Suprapubic skin (tissue), 4 donors: ENCODE results near the gene KCTD3. TPM values are rescaled to one million over a fixed set of nuclear protein-coding genes. Genes with fewer than 3 reads are reported as not detected.

ENCODE experiments used
- DNase-seq, 2 donors: peaks; one replicate each; pipeline ENCODE4 v3.0.0-alpha.2; 2019; ENCODE audit warnings: low spot score in 2 of 2
- H3K27ac ChIP-seq: fragments of 200-600 bp; sonication (generic); one replicate; pipeline ENCODE4 v1.5.1; 2019
- H3K27me3 ChIP-seq: fragments of 200-600 bp; sonication (generic); one replicate; pipeline ENCODE4 v1.5.1; 2019
- H3K36me3 ChIP-seq: fragments of 200-600 bp; sonication (generic); one replicate; pipeline ENCODE4 v1.5.1; 2019
- H3K4me1 ChIP-seq: fragments of 200-600 bp; sonication (generic); one replicate; pipeline ENCODE4 v1.5.1; 2019
- H3K4me3 ChIP-seq: fragments of 200-600 bp; sonication (generic); one replicate; pipeline ENCODE4 v1.5.1; 2019; ENCODE audit warnings: mild to moderate bottlenecking
- H3K9me3 ChIP-seq: fragments of 200-600 bp; sonication (generic); one replicate; pipeline ENCODE4 v1.5.1; 2019
- CTCF ChIP-seq, 2 donors: fragments of 200-600 bp in 1 of 2; fragments of 450-650 bp in 1 of 2; sonication (generic) in 1 of 2; IDR thresholded peaks; one replicate each; pipeline ENCODE4 v1.5.1; 2016 to 2019; ENCODE audit warnings: antibody characterized with exemption in 2 of 2, mild to moderate bottlenecking in 1 of 2, moderate library complexity in 1 of 2
- EP300 ChIP-seq: sonication (generic); formaldehyde crosslinking; IDR thresholded peaks from one replicate; pipeline ENCODE4 v1.6.1; 2017; ENCODE audit warnings: antibody characterized with exemption
- POLR2A ChIP-seq, 2 donors: fragments of 450-650 bp; IDR thresholded peaks; one replicate each; pipeline ENCODE4 v1.6.1; 2017; ENCODE audit warnings: antibody characterized with exemption in 2 of 2, mild to moderate bottlenecking in 2 of 2, moderate library complexity in 2 of 2
- POLR2AphosphoS5 ChIP-seq, 3 donors: sonication (generic); formaldehyde crosslinking; IDR thresholded peaks; one replicate each; pipeline ENCODE4 v1.6.1; 2017; ENCODE audit warnings: antibody characterized with exemption in 3 of 3
- WGBS: methylation state at CpG from one replicate; pipeline ENCODE4 v1.1.5; 2018; 5-methylcytosine and 5-hydroxymethylcytosine counted together
- total RNA-seq, 4 donors: library from RNA; depleted of rRNA; stranded (reverse); fragments of >200 nt; gene quantifications; one replicate each; pipeline ENCODE4 v1.1.0, GENCODE V29; 2016

The KCTD3 gene
- total RNA-seq, 4 donors from 2014 or later, result 25.6 to 50.2 (median 33.9) TPM

GRCh38 chr1:215523906-215524305 is 43.2 kb upstream of the KCTD3 start:
- TF ChIP-seq POLR2AphosphoS5 (IDR thresholded peaks at IDR 0.05) (no peak), CTCF (IDR thresholded peaks at IDR 0.05) (no peak), EP300 (no peak), POLR2A (IDR thresholded peaks at IDR 0.05) (no peak)
- H3K27me3 ChIP-seq, result no peaks in the 10 kb centered on the region
- H3K9me3 ChIP-seq, result no peaks in the 10 kb centered on the region
- H3K36me3 ChIP-seq, result no peaks in the 10 kb centered on the region
- no peak for DNase-seq
- WGBS, result 21% methylated on average over 2 of the region's 2 CpGs
- H3K27ac ChIP-seq, result no peak overlapping the region
- no peaks in the 10 kb centered on the region for H3K4me1 ChIP-seq
- H3K4me3 ChIP-seq, result no peak overlapping the region

- Histone ChIP-seq H3K27ac (no peak overlapping the region), H3K36me3 (no peaks in the 10 kb centered on the region), H3K9me3 (no peaks in the 10 kb centered on the region), H3K4me1 (no peaks in the 10 kb centered on the region), H3K27me3 (no peaks in the 10 kb centered on the region), H3K4me3 (no peak overlapping the region)
- no peak for DNase-seq
- TF ChIP-seq CTCF (IDR thresholded peaks at IDR 0.05), result peak; percentile 45 to 61
- TF ChIP-seq EP300, result no peak
- no peak for TF ChIP-seq POLR2AphosphoS5 (IDR thresholded peaks at IDR 0.05)
- no peak for TF ChIP-seq POLR2A (IDR thresholded peaks at IDR 0.05)
- 39% methylated on average over 7 of the region's 7 CpGs for WGBS
These were observed 40.8 kb upstream of the KCTD3 start for GRCh38 chr1:215526147-215526845.

- no peak for DNase-seq
- Histone ChIP-seq H3K4me3 (no peak overlapping the region), H3K36me3 (no peaks in the 10 kb centered on the region), H3K9me3 (no peaks in the 10 kb centered on the region), H3K27ac (no peak overlapping the region), H3K27me3 (no peaks in the 10 kb centered on the region), H3K4me1 (no peaks in the 10 kb centered on the region)
- TF ChIP-seq POLR2A (IDR thresholded peaks at IDR 0.05), result no peak
- no peak for TF ChIP-seq POLR2AphosphoS5 (IDR thresholded peaks at IDR 0.05)
- TF ChIP-seq EP300, result no peak
- no peak for TF ChIP-seq CTCF (IDR thresholded peaks at IDR 0.05)
These were observed 40.3 kb upstream of the KCTD3 start for GRCh38 chr1:215526846-215527151.

GRCh38 chr1:215529111-215529510 is 38.0 kb upstream of the KCTD3 start:
- no peaks in the 10 kb centered on the region for H3K27me3 ChIP-seq
- no peaks in the 10 kb centered on the region for H3K36me3 ChIP-seq
- H3K4me3 ChIP-seq, result no peak overlapping the region
- no peak overlapping the region for H3K27ac ChIP-seq
- 73% methylated on average over 4 of the region's 4 CpGs for WGBS
- H3K9me3 ChIP-seq, result no peaks in the 10 kb centered on the region
- no peaks in the 10 kb centered on the region for H3K4me1 ChIP-seq
- DNase-seq, result no peak
- TF ChIP-seq CTCF (IDR thresholded peaks at IDR 0.05) (no peak), EP300 (no peak), POLR2A (IDR thresholded peaks at IDR 0.05) (no peak), POLR2AphosphoS5 (IDR thresholded peaks at IDR 0.05) (no peak)

GRCh38 chr1:215529571-215529970 is 37.5 kb upstream of the KCTD3 start:
- 60% methylated on average over 2 of the region's 2 CpGs for WGBS
- H3K4me3 ChIP-seq, result no peak overlapping the region
- H3K9me3 ChIP-seq, result no peaks in the 10 kb centered on the region
- no peak for TF ChIP-seq POLR2AphosphoS5 (IDR thresholded peaks at IDR 0.05)
- no peak for TF ChIP-seq POLR2A (IDR thresholded peaks at IDR 0.05)
- TF ChIP-seq CTCF (IDR thresholded peaks at IDR 0.05), result no peak
- no peak for TF ChIP-seq EP300
- H3K36me3 ChIP-seq, result no peaks in the 10 kb centered on the region
- H3K27me3 ChIP-seq, result no peaks in the 10 kb centered on the region
- H3K27ac ChIP-seq, result no peak overlapping the region
- DNase-seq, result no peak
- no peaks in the 10 kb centered on the region for H3K4me1 ChIP-seq
